DND-41 (cell line): ENCODE data around the gene JMJD1C.

Source experiments
- ATAC-seq: fragments of 200-7000 bp; cut with Tn5 transposase; 3 replicates; pipeline ENCODE4 v1.9.1; 2021; ENCODE audit warnings: low read depth; ENCODE audit not compliant: insufficient read depth
- DNase-seq: peaks from one replicate; pipeline ENCODE4 v3.0.0-alpha.2; 2020
- H2AFZ ChIP-seq: 2 replicates; pipeline ENCODE4 v1.6.0; 2012; ENCODE audit warnings: low read depth, low read length
- H3K27ac ChIP-seq: 2 replicates; pipeline ENCODE4 v1.5.1; 2012; ENCODE audit warnings: low read length, inconsistent platforms
- H3K27me3 ChIP-seq: fragments of 200-600 bp; sonication (generic); 2 replicates; pipeline ENCODE4 v1.6.0; 2012; ENCODE audit warnings: low read length, mild to moderate bottlenecking, inconsistent platforms; ENCODE audit not compliant: insufficient read depth, poor library complexity
- H3K36me3 ChIP-seq: 2 replicates; pipeline ENCODE4 v1.5.1; 2012; ENCODE audit warnings: low read length, inconsistent platforms; ENCODE audit not compliant: insufficient read depth
- H3K4me1 ChIP-seq: 2 replicates; pipeline ENCODE4 v1.5.1; 2012; ENCODE audit warnings: mild to moderate bottlenecking, low read length; ENCODE audit not compliant: insufficient read depth
- H3K4me2 ChIP-seq: 2 replicates; pipeline ENCODE4 v1.6.0; 2012; ENCODE audit warnings: mild to moderate bottlenecking, moderate library complexity, low read length, inconsistent platforms; ENCODE audit not compliant: insufficient read depth
- H3K4me3 ChIP-seq, 2 experiments: fragments of 200-600 bp in 1 of 2; shearing (Covaris generic) in 1 of 2; 2 replicates each; pipeline ENCODE4 v1.5.1; 2012 to 2016; ENCODE audit warnings: inconsistent platforms in 2 of 2, low read length in 2 of 2, mild to moderate bottlenecking in 2 of 2, low read depth in 1 of 2, moderate library complexity in 1 of 2
- H3K79me2 ChIP-seq: 2 replicates; pipeline ENCODE4 v1.6.0; 2012; ENCODE audit warnings: low read length, inconsistent platforms; ENCODE audit not compliant: insufficient read depth
- H3K9ac ChIP-seq: 2 replicates; pipeline ENCODE4 v1.6.0; 2012; ENCODE audit warnings: low read depth, mild to moderate bottlenecking, inconsistent platforms, low read length, moderate library complexity
- H3K9me3 ChIP-seq: 2 replicates; pipeline ENCODE4 v1.5.1; 2012; ENCODE audit warnings: low read length, moderate library complexity, mild to moderate bottlenecking, inconsistent platforms; ENCODE audit not compliant: insufficient read depth, severe bottlenecking
- H4K20me1 ChIP-seq: 2 replicates; pipeline ENCODE4 v1.6.0; 2012; ENCODE audit warnings: low read length; ENCODE audit not compliant: insufficient read depth
- EZH2 ChIP-seq: IDR thresholded peaks from 3 replicates; pipeline ENCODE4 v1.6.1; 2012; ENCODE audit warnings: borderline replicate concordance, low read depth, mild to moderate bottlenecking, moderate library complexity, low read length, inconsistent platforms; ENCODE audit not compliant: severe bottlenecking
- TF ChIP-seq, protein P1 (sequence below): IDR thresholded peaks from 2 replicates; pipeline ENCODE4 v1.5.1; 2012; ENCODE audit warnings: borderline replicate concordance, low read length, moderate library complexity, mild to moderate bottlenecking; ENCODE audit not compliant: poor library complexity, severe bottlenecking; ENCODE audit errors: extremely low read depth

Gene JMJD1C

DNA sequence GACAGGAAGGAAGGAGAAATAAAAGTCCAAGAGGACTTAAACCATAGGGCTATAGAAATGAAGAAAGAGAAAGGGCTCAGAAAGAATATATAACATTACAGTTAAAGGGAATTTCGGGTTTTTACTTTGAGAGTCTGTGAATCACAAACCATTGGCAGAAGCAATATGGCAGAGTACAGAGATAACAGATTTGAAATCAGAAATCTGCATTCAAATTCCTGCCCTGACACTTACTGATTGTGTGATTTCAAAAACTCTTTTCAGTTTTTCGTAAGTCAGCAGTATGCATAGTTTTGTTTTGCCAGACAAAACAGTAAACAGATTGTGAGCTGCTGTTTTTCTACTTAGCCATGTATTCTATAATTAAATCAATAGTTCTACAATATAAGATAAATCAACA is 8.2 kb downstream of the JMJD1C start:
- peaks cover 18% of the 10 kb centered on the region; the same call in 1 of the 2 replicates for H4K20me1 ChIP-seq
- H3K27me3 ChIP-seq: no peaks in the 10 kb centered on the region
- H3K27ac ChIP-seq: no peak overlapping the region
- H3K4me3 ChIP-seq: no peak overlapping the region
- no peak for TF ChIP-seq EZH2
- TF ChIP-seq, protein P1, sequence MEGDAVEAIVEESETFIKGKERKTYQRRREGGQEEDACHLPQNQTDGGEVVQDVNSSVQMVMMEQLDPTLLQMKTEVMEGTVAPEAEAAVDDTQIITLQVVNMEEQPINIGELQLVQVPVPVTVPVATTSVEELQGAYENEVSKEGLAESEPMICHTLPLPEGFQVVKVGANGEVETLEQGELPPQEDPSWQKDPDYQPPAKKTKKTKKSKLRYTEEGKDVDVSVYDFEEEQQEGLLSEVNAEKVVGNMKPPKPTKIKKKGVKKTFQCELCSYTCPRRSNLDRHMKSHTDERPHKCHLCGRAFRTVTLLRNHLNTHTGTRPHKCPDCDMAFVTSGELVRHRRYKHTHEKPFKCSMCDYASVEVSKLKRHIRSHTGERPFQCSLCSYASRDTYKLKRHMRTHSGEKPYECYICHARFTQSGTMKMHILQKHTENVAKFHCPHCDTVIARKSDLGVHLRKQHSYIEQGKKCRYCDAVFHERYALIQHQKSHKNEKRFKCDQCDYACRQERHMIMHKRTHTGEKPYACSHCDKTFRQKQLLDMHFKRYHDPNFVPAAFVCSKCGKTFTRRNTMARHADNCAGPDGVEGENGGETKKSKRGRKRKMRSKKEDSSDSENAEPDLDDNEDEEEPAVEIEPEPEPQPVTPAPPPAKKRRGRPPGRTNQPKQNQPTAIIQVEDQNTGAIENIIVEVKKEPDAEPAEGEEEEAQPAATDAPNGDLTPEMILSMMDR: no peak
- no peak overlapping the region for H3K9ac ChIP-seq
- no peaks in the 10 kb centered on the region for H3K9me3 ChIP-seq
- DNase-seq: no peak
- no peak overlapping the region for H3K4me2 ChIP-seq
- H3K4me1 ChIP-seq: no peaks in the 10 kb centered on the region
- no peak overlapping the region for H2AFZ ChIP-seq
- peaks cover 90% of the 10 kb centered on the region for H3K79me2 ChIP-seq
- no peak for ATAC-seq
- no peaks in the 10 kb centered on the region for H3K36me3 ChIP-seq

DNA sequence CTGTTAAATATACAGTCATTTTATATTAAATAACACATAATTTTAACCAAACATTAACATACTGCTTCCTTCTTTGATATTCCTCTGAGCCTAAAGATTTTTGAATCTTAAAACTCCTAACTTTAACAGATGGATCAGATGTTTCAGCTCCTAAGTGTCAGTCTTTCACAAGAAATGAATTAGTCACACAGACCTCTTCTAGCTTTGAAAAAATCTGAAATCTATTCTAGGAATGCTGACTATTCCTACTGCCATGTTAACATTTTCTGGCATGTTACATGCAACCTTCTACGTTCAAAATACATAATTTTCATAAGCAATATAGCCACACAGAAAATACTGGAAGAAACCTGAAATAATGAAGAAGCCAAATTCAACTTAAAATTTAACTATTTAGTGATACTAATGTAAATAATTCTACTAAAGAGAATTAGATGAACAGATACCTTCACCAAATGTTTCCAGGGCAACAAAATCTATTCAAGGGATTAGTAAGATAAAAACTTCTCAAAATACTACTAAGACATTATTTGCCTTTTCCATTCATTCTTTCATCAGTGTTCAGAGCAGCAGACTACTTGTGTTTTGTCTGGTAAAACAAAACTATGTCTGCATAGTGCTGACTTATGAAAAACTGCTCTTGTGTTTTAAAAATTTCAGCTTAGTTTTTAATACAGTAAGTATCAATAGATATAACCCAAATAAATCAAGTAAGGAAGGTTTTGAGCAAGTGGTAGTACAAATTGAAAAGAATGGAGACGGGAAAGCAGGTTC is 9.2 kb downstream of the JMJD1C start:
- Histone ChIP-seq H3K4me3 (no peak overlapping the region), H3K4me2 (no peak overlapping the region), H3K9me3 (no peaks in the 10 kb centered on the region), H3K79me2 (peaks cover 91% of the 10 kb centered on the region), H3K9ac (no peak overlapping the region), H3K4me1 (no peaks in the 10 kb centered on the region), H3K27ac (no peak overlapping the region), H3K27me3 (no peaks in the 10 kb centered on the region), H3K36me3 (no peaks in the 10 kb centered on the region), H2AFZ (no peak overlapping the region), H4K20me1 (peaks cover 20% of the 10 kb centered on the region; the same call in 1 of the 2 replicates)
- DNase-seq (no peak), ATAC-seq (no peak)
- TF ChIP-seq, protein P1: no peak
- no peak for TF ChIP-seq EZH2

DNA sequence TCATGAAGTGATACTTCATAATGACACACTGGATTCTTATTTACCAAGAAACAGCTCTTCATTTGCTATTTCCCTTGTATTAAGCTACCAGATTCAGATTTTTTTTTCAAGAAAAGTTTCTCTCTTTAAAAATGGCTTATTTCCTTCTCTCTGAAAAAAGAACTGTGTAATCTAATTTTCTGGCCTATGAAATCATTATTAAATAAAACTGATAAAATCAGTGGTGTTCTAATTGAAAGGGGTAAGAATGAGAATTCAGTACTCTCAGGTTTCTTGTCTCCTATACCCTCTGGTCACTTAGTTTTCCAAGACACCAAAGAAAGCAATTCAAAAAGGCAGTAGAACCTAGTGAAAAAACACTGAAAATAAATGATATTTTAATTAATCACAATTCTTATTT is 10.3 kb downstream of the JMJD1C start:
- Histone ChIP-seq H2AFZ (no peak overlapping the region), H3K27ac (no peak overlapping the region), H3K4me2 (no peak overlapping the region), H3K79me2 (peaks cover 92% of the 10 kb centered on the region), H4K20me1 (peaks cover 23% of the 10 kb centered on the region; the same call in 1 of the 2 replicates), H3K27me3 (no peaks in the 10 kb centered on the region), H3K9ac (no peak overlapping the region), H3K9me3 (no peaks in the 10 kb centered on the region), H3K36me3 (no peaks in the 10 kb centered on the region), H3K4me1 (no peaks in the 10 kb centered on the region), H3K4me3 (no peak overlapping the region)
- no peak for ATAC-seq
- no peak for TF ChIP-seq EZH2
- TF ChIP-seq, protein P1: no peak
- no peak for DNase-seq
